ENCODE data around the gene OAS2.

Gene OAS2

DNA sequence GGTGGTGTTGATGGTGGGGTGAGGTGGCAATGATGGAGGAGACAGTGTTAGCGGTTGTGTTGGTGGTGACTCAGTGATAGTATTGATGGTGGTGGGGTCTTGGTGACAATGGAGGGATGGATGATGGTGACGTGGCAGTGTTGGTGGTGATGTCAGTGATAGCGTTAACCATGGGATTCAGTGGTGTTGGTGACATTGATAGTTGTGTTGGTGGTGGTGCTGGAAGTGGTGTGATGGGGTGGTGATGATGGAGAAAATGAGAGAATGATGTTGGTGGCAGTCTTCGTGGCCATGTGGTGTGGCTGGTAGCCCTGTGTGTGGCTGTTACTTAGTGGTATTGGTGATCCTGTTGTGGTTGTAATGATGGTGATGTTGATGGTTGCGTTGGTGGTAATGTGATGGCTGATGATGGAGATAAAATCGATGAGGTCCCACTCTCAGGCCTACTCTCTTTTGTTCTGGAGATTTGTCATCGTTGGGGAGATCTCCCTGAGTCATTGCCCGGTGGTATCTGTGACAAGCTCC lies 80.8 kb downstream of the OAS2 start:
- DNase-seq (ENCODE audit: low spot score) = no peak

GRCh38 chr12:113060336-113060960 lies 82.1 kb downstream of the OAS2 start:
- no peak for DNase-seq (ENCODE audit: low spot score)

GRCh38 chr12:113061061-113061694 lies 82.9 kb downstream of the OAS2 start:
- DNase-seq (ENCODE audit: low spot score) = no peak
